GM11168 (cell line): Measurements from ENCODE around the gene HACL1.
"Not testable (repeated sequence)": the region's sequence is repeated elsewhere in the genome, so short reads cannot be mapped to it uniquely, and the experiment has no call there.

Experiments used
- in situ Hi-C: fragments of 300-500 bp; cut with MboI; formaldehyde crosslinking; loops from one replicate; pipeline ENCODE4 v1.12.0; 2022; ENCODE audit warnings: low sequenced_read_pairs; ENCODE audit not compliant: unreplicated experiment

HACL1 gene

GRCh38 chr3:15631426-15632211 lies 30.2 kb upstream of the HACL1 start:
- in situ Hi-C loops = loop anchor here (10.0 kb wide), 1 partner anchor 173 kb away; no protein-coding TSS in a partner anchor

DNA sequence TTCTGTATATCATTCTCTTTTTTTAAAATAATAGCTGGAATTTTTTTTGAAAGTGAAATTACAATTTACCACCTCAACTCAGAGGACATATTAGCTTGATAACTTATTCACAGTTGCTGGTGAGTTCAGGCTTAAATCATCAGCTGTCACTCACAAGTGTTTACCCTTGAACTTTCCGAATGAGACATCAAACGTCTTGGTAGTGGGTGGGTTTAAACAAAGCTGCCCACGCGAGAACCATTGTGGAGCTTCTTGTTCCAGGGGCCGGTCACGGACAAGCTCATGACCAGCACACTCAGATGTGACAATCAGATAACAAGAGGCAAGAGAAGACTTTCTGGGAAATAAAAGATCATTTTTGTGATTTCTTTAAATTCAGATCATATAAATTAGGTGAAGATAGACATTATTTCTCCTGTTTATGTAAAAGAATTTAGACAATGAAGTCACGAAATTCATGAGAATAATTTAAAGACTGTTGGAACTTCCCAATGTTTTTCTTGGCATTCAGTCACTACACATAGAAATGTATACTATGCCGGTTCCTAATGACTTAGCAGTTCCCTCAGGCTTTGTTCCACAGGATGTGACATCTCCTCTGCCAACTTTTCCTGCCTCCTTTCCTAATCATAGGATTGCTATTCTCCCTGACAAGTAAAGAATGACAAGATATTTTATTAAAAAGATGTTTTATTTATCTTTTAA lies 29.4 kb upstream of the HACL1 start:
- in situ Hi-C loops = loop anchor here (10.0 kb wide), 1 partner anchor 174 kb away; no protein-coding TSS in a partner anchor

GRCh38 chr3:15629860-15630597 lies 28.7 kb upstream of the HACL1 start:
- in situ Hi-C loops = loop anchor here (10.0 kb wide), 1 partner anchor 175 kb away; no protein-coding TSS in a partner anchor

- in situ Hi-C loops = no loop called here
Measured at GRCh38 chr3:15628967-15629366, 27.6 kb upstream of the HACL1 start.

GRCh38 chr3:15623535-15624440 lies 22.4 kb upstream of the HACL1 start:
- in situ Hi-C loops = no loop called here

DNA sequence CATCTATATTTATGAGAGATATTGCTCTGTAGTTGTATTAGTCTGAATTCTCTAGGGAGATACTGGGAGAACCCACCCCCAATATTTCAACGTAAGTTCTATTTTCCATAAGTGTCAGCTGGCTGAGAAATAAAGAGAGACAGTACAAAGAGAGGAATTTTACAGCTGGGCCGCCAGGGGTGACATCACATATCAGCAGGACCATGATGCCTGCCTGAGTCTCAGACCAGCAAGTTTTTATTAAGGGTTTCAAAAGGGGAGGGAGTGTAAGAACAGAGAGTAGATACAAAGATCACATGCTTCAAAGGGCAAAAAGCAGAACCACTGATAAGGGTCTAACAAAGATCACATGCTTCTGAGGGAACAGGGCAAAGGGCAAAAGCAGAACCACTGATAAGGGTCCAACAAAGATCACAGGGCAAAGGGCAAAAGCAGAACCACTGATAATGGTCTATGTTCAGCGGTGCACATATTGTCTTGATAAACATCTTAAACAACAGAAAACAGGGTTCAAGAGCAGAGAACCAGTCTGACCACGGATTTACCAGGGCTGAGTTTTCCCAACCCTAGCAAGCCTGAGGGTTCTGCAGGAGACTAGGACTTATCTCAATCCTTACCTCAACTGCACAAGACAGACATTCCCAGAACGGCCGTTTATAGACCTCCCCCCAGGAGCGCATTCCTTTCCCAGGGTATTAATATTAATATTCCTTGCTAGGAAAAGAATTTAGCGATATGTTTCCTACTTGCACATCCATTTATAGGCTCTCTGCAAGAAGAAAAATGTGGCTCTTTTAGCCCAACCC lies 18.5 kb upstream of the HACL1 start:
- in situ Hi-C loops = not testable (repeated sequence)

DNA sequence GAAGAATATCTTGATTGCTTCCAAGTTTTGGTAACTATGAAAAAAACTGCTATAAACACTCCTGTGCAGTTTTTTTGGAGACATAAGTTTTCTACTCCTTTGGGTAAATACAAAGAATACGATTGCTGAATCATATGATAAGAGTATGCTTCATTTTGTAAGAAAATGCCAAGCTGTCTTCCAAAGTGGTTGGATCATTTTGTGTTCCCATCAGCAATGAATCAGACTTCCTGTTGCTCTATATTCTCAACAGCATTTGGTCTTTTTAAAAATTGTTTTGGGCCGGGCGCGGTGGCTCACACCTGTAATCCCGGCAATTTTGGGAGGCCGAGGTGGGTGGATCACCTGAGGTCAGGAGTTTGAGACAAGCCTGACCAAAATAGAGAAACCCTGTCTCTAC lies 14.7 kb upstream of the HACL1 start:
- in situ Hi-C loops = no loop called here

DNA sequence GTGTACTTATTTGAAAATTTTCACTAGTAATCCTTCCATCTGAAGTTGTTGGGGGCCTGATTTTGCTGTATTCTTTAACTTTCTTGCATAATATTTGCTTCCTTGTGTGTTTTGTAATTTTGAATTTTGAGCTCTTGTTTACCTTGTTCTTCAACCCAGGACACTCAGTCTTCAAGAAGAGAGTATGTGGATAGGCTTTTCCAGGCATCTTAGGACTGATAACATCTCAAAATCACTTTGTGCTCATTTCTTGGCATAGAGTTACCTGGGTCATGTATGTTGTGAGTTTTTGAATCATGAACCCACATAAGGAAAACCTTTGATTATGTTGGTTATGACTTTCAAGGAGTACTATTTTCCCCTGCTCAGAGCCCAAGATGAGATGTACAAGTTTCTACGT lies 13.6 kb upstream of the HACL1 start:
- in situ Hi-C loops = no loop called here

DNA sequence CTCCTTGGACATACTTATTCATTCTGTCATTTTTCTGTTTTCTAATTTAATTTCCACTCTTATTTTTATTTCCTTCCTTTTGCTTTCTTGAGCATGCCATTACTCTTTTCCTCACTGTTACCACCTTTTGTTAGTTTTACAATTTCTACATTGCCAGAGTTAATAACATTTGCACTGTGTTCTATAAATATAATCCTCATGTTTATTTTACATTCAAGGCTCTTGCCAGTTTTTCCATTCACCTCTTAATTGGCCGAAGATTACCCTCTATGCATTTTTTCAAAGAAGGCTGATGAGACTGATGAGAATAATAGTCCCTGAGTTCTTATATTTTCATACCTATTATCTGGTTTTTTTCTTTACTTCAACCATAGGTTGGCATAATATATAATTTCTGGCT lies 10.6 kb upstream of the HACL1 start:
- in situ Hi-C loops = no loop called here

DNA sequence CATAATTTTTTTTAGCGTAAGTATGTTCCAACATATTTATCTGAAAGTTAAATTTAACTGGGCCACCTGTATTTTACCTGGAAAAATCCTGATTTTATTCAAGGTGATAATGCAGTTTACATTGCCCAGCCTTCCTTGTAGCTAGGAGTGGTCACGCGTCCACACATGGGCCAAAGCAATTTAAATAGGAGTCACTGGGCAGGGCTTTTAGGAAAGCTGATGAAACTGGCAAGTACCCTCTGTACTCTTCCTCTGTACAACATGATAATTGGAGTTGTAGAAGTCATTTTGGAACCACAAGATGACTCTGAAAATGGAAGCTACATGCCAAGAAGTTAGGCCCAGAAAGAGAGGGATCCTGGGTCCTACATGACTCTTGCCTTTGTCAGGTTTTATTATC lies 9.6 kb upstream of the HACL1 start:
- in situ Hi-C loops = no loop called here

DNA sequence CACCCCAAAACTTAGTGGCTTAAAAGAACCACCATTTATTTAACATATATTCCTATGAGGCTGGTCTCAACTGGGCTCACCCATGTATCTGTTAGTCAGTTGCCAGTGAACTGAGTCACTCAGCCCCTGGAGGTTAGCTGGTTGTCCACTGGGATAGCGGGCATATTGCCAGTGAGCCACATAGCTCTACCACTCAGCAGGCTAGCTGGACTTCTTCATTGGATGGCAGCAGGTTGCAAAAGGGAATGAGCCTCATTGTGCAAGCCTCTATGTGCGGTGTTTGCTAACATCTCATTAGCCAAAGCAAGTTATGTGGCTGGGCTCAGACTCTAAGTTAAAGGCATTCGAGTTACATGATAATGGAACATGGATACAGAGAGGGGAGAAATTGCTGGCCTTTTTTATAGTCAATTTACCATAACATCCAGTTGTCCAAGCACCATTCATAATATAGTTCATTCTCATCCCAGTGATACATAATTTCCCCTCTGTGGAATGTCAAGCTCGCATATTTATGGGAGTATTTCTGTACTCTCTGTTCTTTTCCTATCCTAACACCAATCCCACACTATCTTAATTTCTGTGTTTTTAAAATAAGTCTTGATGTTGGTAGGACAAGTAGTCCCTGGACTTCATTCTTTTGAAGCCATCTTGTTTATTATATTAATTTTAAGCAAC lies 8.9 kb upstream of the HACL1 start:
- in situ Hi-C loops = no loop called here

DNA sequence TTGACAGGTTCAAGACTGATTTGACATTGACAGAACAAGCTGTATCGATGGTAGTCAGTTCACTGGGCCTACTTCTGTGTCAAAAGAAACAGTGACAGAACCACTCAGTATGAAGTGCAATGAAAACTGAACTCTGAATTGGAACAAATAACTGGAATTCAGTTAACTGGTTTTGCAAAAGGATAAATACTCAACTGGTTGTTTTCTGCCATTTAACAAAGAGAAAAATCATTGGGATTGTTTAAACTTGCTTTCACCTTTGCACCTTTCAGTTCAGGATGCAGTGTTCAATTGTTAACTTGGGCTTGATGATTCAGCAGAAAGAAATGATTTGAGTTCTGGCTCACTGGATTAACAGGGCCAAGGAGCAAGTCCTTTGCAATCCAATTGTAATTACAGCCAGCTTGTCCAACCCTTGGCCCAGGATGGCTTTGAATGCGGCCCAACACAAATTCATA lies 5.1 kb upstream of the HACL1 start:
- in situ Hi-C loops = no loop called here

DNA sequence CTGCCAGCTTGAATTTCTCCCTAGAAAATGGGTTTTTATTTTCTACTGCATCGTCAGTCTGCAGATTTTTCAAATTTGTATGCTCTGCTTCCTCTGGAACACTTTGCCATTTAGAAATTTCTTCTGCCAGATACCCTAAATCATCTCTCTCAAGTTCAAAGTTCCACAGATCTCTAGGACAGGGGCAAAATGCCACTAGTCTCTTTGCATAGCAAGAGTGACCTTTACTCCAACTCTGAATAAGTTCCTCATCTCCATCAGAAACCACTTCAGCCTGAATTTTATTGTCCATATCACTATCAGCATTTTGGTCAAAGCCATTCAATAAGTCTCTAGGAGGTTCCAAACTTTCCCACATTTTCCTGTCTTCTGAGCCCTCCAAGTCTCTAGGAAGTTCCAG lies 3.2 kb upstream of the HACL1 start:
- in situ Hi-C loops = not testable (repeated sequence)

DNA sequence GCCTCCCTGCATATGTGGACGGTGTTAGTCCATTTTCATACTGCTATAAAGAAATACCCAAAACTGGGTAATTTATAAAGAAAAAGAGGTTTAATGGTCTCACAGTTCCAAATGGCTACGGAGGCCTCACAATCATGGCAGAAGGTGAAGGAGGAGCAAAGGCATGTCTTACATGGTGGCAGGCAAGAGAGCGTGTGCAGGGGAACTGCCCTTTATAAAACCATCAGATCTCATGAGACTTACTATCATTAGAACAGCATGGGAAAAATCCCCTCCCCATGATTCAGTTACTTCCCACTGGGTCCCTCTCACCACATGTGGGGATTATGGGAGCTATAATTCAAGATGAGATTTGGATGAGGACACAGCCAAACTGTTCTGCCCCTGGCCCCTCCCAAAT lies 1.4 kb upstream of the HACL1 start:
- in situ Hi-C loops = not testable (repeated sequence)

DNA sequence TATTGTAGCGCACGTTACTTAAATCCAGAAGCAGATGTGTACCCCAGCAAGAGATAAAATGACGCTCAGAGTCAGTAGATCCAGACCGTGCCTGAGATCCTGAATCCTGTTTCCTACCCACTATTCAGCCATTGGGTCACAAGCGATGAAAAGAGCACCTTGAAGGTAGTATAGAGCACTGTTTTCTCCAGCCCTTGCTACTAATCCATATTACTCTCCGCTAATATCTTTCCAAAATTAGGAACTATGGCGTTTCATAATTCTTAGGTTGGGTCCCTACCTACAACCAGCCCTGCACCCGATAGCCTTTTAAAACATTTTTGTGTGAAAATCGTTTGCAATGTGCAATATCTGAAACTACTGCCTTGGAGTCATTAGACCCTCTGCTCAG lies 772 bp upstream of the HACL1 start:
- in situ Hi-C loops = no loop called here

DNA sequence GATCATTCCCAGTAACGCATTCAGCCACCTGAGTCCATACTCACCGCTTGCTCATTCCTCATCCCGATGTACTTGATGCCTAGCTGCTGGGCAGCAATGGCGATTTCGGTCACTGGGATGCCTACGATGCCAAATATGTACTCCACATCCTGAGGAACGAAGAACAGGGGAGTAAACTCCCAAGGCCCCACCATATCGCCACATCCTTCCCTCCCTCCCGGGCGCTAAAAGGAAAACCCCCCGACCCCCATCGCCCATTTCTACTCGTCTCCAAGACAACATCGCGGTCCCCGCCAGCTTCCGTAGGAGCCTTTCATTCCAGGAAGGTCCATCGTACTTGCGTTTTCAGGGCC lies 347 bp downstream of the HACL1 start:
- in situ Hi-C loops = no loop called here

- in situ Hi-C loops = no loop called here
Measured at GRCh38 chr3:15595955-15596354, 5.4 kb downstream of the HACL1 start.

DNA sequence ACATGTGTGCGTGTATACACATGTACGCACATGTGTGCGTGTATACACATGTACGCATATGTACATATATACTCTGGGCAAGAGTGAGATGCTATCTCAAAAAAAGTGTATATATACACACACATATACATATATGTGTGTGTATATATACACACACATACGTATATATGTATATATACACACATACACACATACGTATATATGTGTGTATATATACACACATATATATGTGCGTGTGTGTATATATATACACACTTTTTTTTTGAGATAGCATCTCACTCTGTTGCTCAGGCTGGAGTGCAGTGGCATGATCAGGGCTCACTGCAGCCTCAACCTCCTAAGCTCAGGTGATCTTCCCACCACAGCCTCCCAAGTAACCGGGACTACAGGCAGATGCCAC lies 8.4 kb downstream of the HACL1 start:
- in situ Hi-C loops = no loop called here

GRCh38 chr3:15591928-15592327 lies 9.4 kb downstream of the HACL1 start:
- in situ Hi-C loops = no loop called here
